Measurements from ENCODE around the gene EFEMP2. TPM values are rescaled to one million over a fixed set of nuclear protein-coding genes. Genes with fewer than 3 reads are reported as not detected.

Gene EFEMP2
- total and polyA plus RNA-seq, 2 donors from 2014 or later: 60.0 to 64.2 TPM

DNA sequence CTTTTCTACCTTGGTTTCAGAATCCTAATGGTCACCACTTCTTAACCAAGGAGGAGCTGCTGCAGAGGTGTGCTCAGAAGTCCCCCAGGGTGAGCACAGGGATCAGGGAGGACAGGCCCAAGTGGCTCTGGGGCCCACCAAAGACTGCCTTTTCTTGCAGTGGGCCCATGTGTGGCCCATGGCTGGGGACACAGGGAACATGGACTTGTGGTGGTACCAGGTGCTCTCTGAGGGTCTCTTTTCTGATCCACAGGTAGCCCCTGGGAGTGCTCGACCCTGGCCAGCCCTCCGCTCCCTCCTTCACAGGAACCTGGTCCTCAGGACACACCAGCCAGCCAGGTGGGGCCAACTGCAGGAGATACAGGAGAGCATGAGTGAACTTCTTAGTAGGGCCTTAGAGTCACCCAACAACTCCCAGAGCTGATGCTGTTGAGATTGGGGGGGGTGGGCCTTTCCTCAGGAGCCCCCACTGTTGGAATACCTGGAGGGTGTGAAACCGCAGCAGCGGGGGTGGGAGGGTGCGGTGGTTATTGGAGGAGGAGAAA is 10.3 kb downstream of the EFEMP2 start:
- Histone ChIP-seq H3K27me3 (ENCODE audit: control insufficient read depth, insufficient read depth, low read length) (no peaks in the 10 kb centered on the region), H3K36me3 (ENCODE audit: control insufficient read depth in 2 of 3, insufficient read depth in 3 of 3, low read length in 3 of 3) (peaks cover 0 to 37% (median 21%) of the 10 kb centered on the region in 3 donors), H3K27ac (ENCODE audit: low read depth in 2 of 2, low read length in 2 of 2) (no peak overlapping the region), H3K4me1 (ENCODE audit: control insufficient read depth in 2 of 3, insufficient read depth in 2 of 3, low read depth in 1 of 3, low read length in 3 of 3) (peaks cover 0 to 22% (median 13%) of the 10 kb centered on the region in 3 donors), H3K9ac (ENCODE audit: low read length in 3 of 3) (no peak overlapping the region), H3K9me3 (ENCODE audit: control insufficient read depth in 2 of 3, insufficient read depth in 1 of 3, low read length in 3 of 3) (no peaks in the 10 kb centered on the region), H3K4me3 (ENCODE audit: low read length in 3 of 3) (no peak overlapping the region)
- DNase-seq: peak in 2 of 5 donors; percentile 52 to 76
- FAIRE-seq: no peak
- intact Hi-C loops (cut with DNase I): no loop called here
- no peak for TF ChIP-seq CTCF (IDR thresholded peaks at IDR 0.05; ENCODE audit: borderline replicate concordance, extremely low read depth, insufficient read depth)

- peak in 2 of 5 donors; percentile 50 to 58 for DNase-seq
- H3K9ac ChIP-seq (ENCODE audit: low read length in 3 of 3): peak overlapping the region; percentile 57 to 100 (median 59)
- H3K27me3 ChIP-seq (ENCODE audit: control insufficient read depth, insufficient read depth, low read length): no peaks in the 10 kb centered on the region
- intact Hi-C loops (cut with DNase I): no loop called here
- peaks cover 0 to 31% (median 18%) of the 10 kb centered on the region in 3 donors for H3K36me3 ChIP-seq (ENCODE audit: control insufficient read depth in 2 of 3, insufficient read depth in 3 of 3, low read length in 3 of 3)
- peaks cover 0 to 22% (median 13%) of the 10 kb centered on the region in 3 donors for H3K4me1 ChIP-seq (ENCODE audit: control insufficient read depth in 2 of 3, insufficient read depth in 2 of 3, low read depth in 1 of 3, low read length in 3 of 3)
- H3K4me3 ChIP-seq (ENCODE audit: low read length in 3 of 3): peak overlapping the region; percentile 66 to 96 (median 75)
- no peak for FAIRE-seq
- no peak overlapping the region for H3K27ac ChIP-seq (ENCODE audit: low read depth in 2 of 2, low read length in 2 of 2)
- TF ChIP-seq CTCF (IDR thresholded peaks at IDR 0.05; ENCODE audit: borderline replicate concordance, extremely low read depth, insufficient read depth): no peak
- H3K9me3 ChIP-seq (ENCODE audit: control insufficient read depth in 2 of 3, insufficient read depth in 1 of 3, low read length in 3 of 3): no peaks in the 10 kb centered on the region
Measured at GRCh38 chr11:65861533-65862183, 10.9 kb downstream of the EFEMP2 start.

GRCh38 chr11:65861165-65861505 is 11.5 kb downstream of the EFEMP2 start:
- FAIRE-seq: no peak
- H3K4me3 ChIP-seq (ENCODE audit: low read length in 3 of 3): peak overlapping the region; percentile 66 to 96 (median 75)
- peak overlapping the region; percentile 57 to 100 (median 59) for H3K9ac ChIP-seq (ENCODE audit: low read length in 3 of 3)
- H3K36me3 ChIP-seq (ENCODE audit: control insufficient read depth in 2 of 3, insufficient read depth in 3 of 3, low read length in 3 of 3): peaks cover 0 to 29% (median 18%) of the 10 kb centered on the region in 3 donors
- H3K27ac ChIP-seq (ENCODE audit: low read depth in 2 of 2, low read length in 2 of 2): peak overlapping the region in 1 of 2 donors; percentile 98
- peak in 2 of 5 donors; percentile 17 to 40 for DNase-seq
- H3K4me1 ChIP-seq (ENCODE audit: control insufficient read depth in 2 of 3, insufficient read depth in 2 of 3, low read depth in 1 of 3, low read length in 3 of 3): peaks cover 0 to 28% (median 19%) of the 10 kb centered on the region in 3 donors
- no peaks in the 10 kb centered on the region for H3K9me3 ChIP-seq (ENCODE audit: control insufficient read depth in 2 of 3, insufficient read depth in 1 of 3, low read length in 3 of 3)
- no peak for TF ChIP-seq CTCF (IDR thresholded peaks at IDR 0.05; ENCODE audit: borderline replicate concordance, extremely low read depth, insufficient read depth)
- no peaks in the 10 kb centered on the region for H3K27me3 ChIP-seq (ENCODE audit: control insufficient read depth, insufficient read depth, low read length)
- intact Hi-C loops (cut with DNase I): no loop called here
